Neuron (in vitro differentiated cells): Measurements from ENCODE around the gene KDM5B.
"Not testable (repeated sequence)": the region's sequence is repeated elsewhere in the genome, so short reads cannot be mapped to it uniquely, and the experiment has no call there.

Experiments
- H2AFZ ChIP-seq: one replicate; pipeline ENCODE4 v1.6.1; 2013; ENCODE audit warnings: low read depth, mild to moderate bottlenecking, inconsistent platforms, low read length, moderate library complexity
- H3K27me3 ChIP-seq: one replicate; pipeline ENCODE4 v1.6.1; 2013; ENCODE audit warnings: low read length; ENCODE audit not compliant: insufficient read depth
- H3K36me3 ChIP-seq: one replicate; pipeline ENCODE4 v1.6.1; 2013; ENCODE audit warnings: low read length; ENCODE audit not compliant: insufficient read depth
- H3K4me1 ChIP-seq: one replicate; pipeline ENCODE4 v1.6.1; 2013; ENCODE audit warnings: low read length; ENCODE audit not compliant: insufficient read depth
- H3K4me3 ChIP-seq: 2 replicates; pipeline ENCODE4 v1.5.1; 2013; ENCODE audit warnings: mild to moderate bottlenecking, low read length, moderate library complexity
- H3K9me3 ChIP-seq: one replicate; pipeline ENCODE4 v1.6.1; 2013; ENCODE audit warnings: low read length

The KDM5B gene

DNA sequence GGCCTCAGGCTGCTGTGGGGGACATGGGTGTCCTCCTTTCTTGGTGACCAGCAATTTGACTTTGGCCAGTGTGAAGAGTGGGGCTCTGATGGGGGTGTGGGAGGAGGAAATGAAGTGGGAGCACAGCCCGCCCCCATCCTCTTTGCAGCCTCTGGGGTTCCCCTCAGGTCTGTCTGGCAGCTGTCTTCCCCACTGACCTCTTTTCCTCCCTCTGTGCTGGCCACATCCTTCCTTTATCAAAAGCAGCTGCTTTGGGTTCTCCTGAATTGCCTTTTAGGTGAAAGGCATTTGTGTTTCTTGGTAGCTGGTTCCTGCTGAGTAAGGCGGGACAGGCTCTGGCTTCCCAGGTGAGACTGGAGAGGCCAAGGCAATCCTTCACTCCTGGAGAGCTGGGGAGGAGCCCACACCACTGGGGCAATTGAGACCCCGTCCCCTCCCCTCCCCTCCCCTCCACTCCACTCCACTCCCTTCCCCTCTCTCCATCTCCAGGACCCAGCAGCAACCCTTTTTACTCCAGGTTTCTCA is 27.4 kb upstream of the KDM5B start:
- H2AFZ ChIP-seq = no peak overlapping the region
- no peak overlapping the region for H3K4me3 ChIP-seq
- H3K9me3 ChIP-seq = no peaks in the 10 kb centered on the region
- H3K4me1 ChIP-seq = no peaks in the 10 kb centered on the region
- no peaks in the 10 kb centered on the region for H3K36me3 ChIP-seq
- peaks cover 3% of the 10 kb centered on the region for H3K27me3 ChIP-seq

DNA sequence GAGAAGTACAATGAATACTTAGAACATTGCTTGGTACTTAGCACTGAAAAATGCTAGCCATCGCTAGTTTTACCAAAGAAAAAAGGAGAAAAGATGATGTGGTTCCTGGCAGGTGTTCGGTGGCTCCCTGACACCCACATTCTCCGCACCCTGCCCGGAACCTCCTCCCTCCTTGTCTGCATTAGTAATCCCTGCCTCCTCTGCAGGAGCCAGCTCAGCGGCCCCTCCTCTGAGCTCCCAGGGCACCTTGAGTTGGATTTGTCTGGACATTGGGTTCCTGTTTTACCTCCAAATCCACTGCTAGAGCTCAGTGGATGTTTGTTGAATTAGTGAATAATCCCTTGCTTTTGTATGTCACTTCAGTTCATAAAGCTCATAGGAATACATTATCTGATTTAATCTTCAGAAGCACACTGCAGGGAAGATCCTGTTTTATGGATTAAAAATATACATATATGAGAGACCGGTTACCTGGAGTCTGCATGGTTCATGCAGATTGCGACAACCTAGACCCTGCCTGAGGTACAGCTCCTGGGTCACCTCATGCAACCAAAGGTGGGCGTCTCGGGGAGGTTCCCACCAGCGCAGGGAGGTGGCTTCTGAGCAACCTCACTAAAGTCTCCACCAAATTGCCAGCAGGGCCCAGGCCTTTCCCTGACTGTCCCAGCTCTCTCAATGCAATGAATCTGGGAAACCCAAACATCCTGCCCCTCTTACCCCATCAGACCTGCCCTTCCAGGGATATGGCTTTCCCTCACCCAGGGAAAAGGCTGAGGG is 26.7 kb upstream of the KDM5B start:
- H3K4me3 ChIP-seq = no peak overlapping the region
- H2AFZ ChIP-seq = no peak overlapping the region
- no peaks in the 10 kb centered on the region for H3K4me1 ChIP-seq
- H3K9me3 ChIP-seq = no peaks in the 10 kb centered on the region
- H3K27me3 ChIP-seq = peaks cover 3% of the 10 kb centered on the region
- H3K36me3 ChIP-seq = no peaks in the 10 kb centered on the region

- Histone ChIP-seq H3K36me3 (no peaks in the 10 kb centered on the region), H2AFZ (no peak overlapping the region), H3K4me1 (no peaks in the 10 kb centered on the region), H3K27me3 (peaks cover 3% of the 10 kb centered on the region), H3K9me3 (no peaks in the 10 kb centered on the region), H3K4me3 (no peak overlapping the region)
Observed at GRCh38 chr1:202831906-202832305, 23.7 kb upstream of the KDM5B start.

GRCh38 chr1:202829223-202829622 is 21.0 kb upstream of the KDM5B start:
- H2AFZ ChIP-seq = not testable (repeated sequence)

DNA sequence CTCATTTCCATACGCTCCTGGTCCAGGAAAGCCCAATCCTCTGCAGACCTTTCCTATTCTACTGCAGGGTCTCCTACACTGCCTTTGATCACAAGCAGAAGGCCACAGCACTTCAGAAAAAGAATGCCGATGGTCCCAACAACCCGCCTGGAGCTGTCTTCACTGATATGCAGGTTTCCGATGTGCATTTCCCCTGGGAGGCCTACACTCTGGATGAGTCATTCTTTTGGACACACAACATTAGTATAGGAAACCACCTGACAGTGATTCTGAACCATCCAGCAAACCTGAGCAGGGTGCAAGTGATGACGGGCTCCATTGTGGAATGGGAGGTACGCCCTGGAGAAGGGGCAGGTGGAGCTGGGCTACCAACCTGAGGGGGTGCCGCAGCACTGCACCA is 17.5 kb upstream of the KDM5B start:
- Histone ChIP-seq H2AFZ (no peak overlapping the region), H3K4me1 (peaks cover 3% of the 10 kb centered on the region), H3K4me3 (no peak overlapping the region), H3K27me3 (peaks cover 6% of the 10 kb centered on the region), H3K36me3 (no peaks in the 10 kb centered on the region), H3K9me3 (no peaks in the 10 kb centered on the region)

More at GRCh38 chr1:202829223-202829622, 21.0 kb upstream of the KDM5B start:
- H3K36me3 ChIP-seq, H3K4me1 ChIP-seq, H3K27me3 ChIP-seq, H3K9me3 ChIP-seq, H3K4me3 ChIP-seq: not testable (repeated sequence)

- peaks cover 6% of the 10 kb centered on the region for H3K27me3 ChIP-seq
Observed at GRCh38 chr1:202821467-202821866, 13.2 kb upstream of the KDM5B start.

GRCh38 chr1:202818819-202819218 is 10.6 kb upstream of the KDM5B start:
- no peaks in the 10 kb centered on the region for H3K36me3 ChIP-seq
- no peaks in the 10 kb centered on the region for H3K27me3 ChIP-seq
- H2AFZ ChIP-seq = no peak overlapping the region
- peaks cover 3% of the 10 kb centered on the region for H3K4me1 ChIP-seq
- H3K4me3 ChIP-seq = no peak overlapping the region
- no peaks in the 10 kb centered on the region for H3K9me3 ChIP-seq

More at GRCh38 chr1:202821467-202821866, 13.2 kb upstream of the KDM5B start:
- H3K4me3 ChIP-seq = no peak overlapping the region
- H2AFZ ChIP-seq = no peak overlapping the region
- no peaks in the 10 kb centered on the region for H3K36me3 ChIP-seq
- no peaks in the 10 kb centered on the region for H3K9me3 ChIP-seq
- H3K4me1 ChIP-seq = peaks cover 3% of the 10 kb centered on the region

DNA sequence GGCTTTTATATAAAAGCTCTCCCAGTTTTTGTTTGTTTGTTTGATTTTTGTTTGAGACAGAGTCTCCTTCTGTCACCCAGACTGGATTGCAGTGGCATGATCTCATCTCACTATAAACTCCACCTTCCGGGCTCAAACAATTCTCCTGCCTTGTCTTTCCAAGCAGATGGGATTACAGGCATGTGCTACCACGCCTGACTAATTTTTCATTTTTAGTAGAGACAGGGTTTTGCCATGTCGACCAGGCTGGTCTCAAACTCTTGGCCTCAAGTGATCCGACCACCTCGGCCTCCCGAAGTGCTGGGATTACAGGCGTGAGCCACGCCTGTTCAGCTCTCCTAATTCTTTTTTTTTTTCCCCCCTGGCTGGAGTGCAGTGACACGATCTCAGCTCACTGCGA is 6.9 kb upstream of the KDM5B start:
- Histone ChIP-seq H3K27me3 (no peaks in the 10 kb centered on the region), H3K9me3 (no peaks in the 10 kb centered on the region), H3K4me3 (no peak overlapping the region), H3K4me1 (peaks cover 5% of the 10 kb centered on the region), H2AFZ (no peak overlapping the region), H3K36me3 (no peaks in the 10 kb centered on the region)

DNA sequence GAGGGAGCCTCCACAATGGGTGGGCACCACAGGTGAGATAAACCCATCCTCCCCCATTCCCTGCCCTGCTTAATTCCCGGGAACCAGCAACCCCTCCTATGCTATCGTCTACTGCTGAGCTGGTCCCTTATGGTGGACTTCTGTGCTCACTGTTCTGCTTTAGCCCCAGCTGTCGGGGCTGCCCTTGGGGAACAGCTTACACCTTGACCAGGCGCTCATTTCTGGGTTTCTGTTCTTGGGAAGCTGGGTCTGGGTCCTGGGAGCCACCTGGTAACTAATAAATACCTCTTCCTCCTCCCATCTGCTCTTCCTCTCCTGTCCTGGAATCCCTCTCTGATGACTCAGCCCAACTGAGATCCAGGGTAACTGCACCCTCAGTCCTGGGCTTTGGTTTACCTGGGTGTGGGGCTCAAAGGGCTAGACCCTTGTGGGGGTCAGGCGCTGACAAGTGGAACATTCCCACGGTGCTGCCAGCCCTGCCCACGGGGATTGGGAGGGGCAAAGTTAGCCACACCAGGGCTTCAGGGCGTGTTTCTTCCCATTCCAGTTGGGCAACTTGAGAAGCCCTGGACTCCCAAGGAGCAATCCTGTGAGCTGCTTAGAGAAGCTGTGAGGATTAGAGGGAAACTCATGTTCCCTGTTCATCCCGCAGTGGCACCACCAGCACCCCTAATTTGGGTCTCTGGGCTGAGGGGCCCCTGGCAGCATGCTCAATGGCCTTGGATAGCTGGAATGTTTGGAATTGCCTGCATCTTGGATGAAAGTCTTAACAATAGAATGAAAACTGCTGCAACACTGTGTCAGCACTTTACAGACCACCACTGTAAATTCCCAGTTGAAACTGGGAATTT is 4.2 kb upstream of the KDM5B start:
- H3K4me3 ChIP-seq = no peak overlapping the region
- H3K36me3 ChIP-seq = no peaks in the 10 kb centered on the region
- no peaks in the 10 kb centered on the region for H3K27me3 ChIP-seq
- H2AFZ ChIP-seq = no peak overlapping the region
- peaks cover 8% of the 10 kb centered on the region for H3K4me1 ChIP-seq
- H3K9me3 ChIP-seq = no peaks in the 10 kb centered on the region

GRCh38 chr1:202811296-202812175 is 3.3 kb upstream of the KDM5B start:
- H3K36me3 ChIP-seq = no peaks in the 10 kb centered on the region
- peak overlapping the region; percentile 81 for H2AFZ ChIP-seq
- no peaks in the 10 kb centered on the region for H3K27me3 ChIP-seq
- peak overlapping the region; percentile 86 for H3K4me3 ChIP-seq
- H3K4me1 ChIP-seq = peaks cover 9% of the 10 kb centered on the region
- H3K9me3 ChIP-seq = no peaks in the 10 kb centered on the region

GRCh38 chr1:202810615-202811295 is 2.5 kb upstream of the KDM5B start, which contains the start of gene PCAT6:
PCAT6 (plus strand) TSS chr1:202810954.
- Histone ChIP-seq H3K9me3 (no peaks in the 10 kb centered on the region), H3K27me3 (no peaks in the 10 kb centered on the region), H3K4me3 (peak within 1 kb of the TSS; percentile 86), H3K36me3 (no peaks in the 10 kb centered on the region), H3K4me1 (peaks cover 16% of the 10 kb centered on the region), H2AFZ (peak within 1 kb of the TSS; percentile 81)

GRCh38 chr1:202810193-202810614 is 2.0 kb upstream of the KDM5B start:
- no peaks in the 10 kb centered on the region for H3K27me3 ChIP-seq
- peaks cover 22% of the 10 kb centered on the region for H3K4me1 ChIP-seq
- no peaks in the 10 kb centered on the region for H3K36me3 ChIP-seq
- peak overlapping the region; percentile 86 for H3K4me3 ChIP-seq
- H2AFZ ChIP-seq = peak overlapping the region; percentile 81
- no peaks in the 10 kb centered on the region for H3K9me3 ChIP-seq
